ENCODE measurements around the gene LRCH3. TPM values are rescaled to one million over a fixed set of nuclear protein-coding genes. Genes with fewer than 3 reads are reported as not detected.

The LRCH3 gene
- total and polyA plus RNA-seq, 2 of the 13 experiments (the other 11 are each of a cell fraction or from before 2014, with no cell fraction given): 25.5 to 103 TPM

- TF ChIP-seq ZNF335 (CRISPR knock-in tag; IDR thresholded peaks at IDR 0.05): no peak
- TF ChIP-seq ARID3A (IDR thresholded peaks at IDR 0.05; ENCODE audit: low read depth, low read length): no peak
- TF ChIP-seq CTCF (CRISPR knock-in tag; IDR thresholded peaks at IDR 0.05): no peak; the same call in none of the 2 replicates
- TF ChIP-seq GPN1 (CRISPR knock-in tag; IDR thresholded peaks at IDR 0.05; ENCODE audit: borderline replicate concordance): peak; percentile 69; the same call in 1 of the 2 replicates
- TF ChIP-seq TBP (CRISPR knock-in tag; IDR thresholded peaks at IDR 0.05): peak; percentile 60; the same call in 1 of the 2 replicates
- TF ChIP-seq SOX5 (CRISPR knock-in tag; IDR thresholded peaks at IDR 0.05; ENCODE audit: borderline replicate concordance): peak; percentile 27; the same call in 1 of the 2 replicates
- TF ChIP-seq SNAPC5 (CRISPR knock-in tag; IDR thresholded peaks at IDR 0.05; ENCODE audit: borderline replicate concordance): no peak
- peak; percentile 95; the same call in 1 of the 2 replicates for TF ChIP-seq NFKB2 (CRISPR knock-in tag; IDR thresholded peaks at IDR 0.05; ENCODE audit: borderline replicate concordance)
- no peak for TF ChIP-seq ZNF253 (CRISPR knock-in tag; IDR thresholded peaks at IDR 0.05; ENCODE audit: borderline replicate concordance)
- TF ChIP-seq SPEN (CRISPR knock-in tag; IDR thresholded peaks at IDR 0.05; ENCODE audit: low read depth): peak; percentile 78
- TF ChIP-seq SOX13 (IDR thresholded peaks at IDR 0.05): no peak
- peak in 1 of 2 experiments; percentile 35; a peak in 1 of 4 replicates for TF ChIP-seq SOX13 (CRISPR knock-in tag; conservative IDR thresholded peaks at IDR 0.05 in 1 of 2, IDR thresholded peaks at IDR 0.05 in 1 of 2)
- 0 out of 2 replicates have a peak, but pooled peaks have one; percentile 73 for TF ChIP-seq ZNF768 (CRISPR knock-in tag; IDR thresholded peaks at IDR 0.05)
- TF ChIP-seq ZNF607 (CRISPR knock-in tag; IDR thresholded peaks at IDR 0.05; ENCODE audit: borderline replicate concordance): peak; percentile 45; the same call in 1 of the 2 replicates
- TF ChIP-seq ZNF496 (CRISPR knock-in tag; IDR thresholded peaks at IDR 0.05; ENCODE audit: insufficient replicate concordance): no peak
- TF ChIP-seq ZNF703 (CRISPR knock-in tag; IDR thresholded peaks at IDR 0.05; ENCODE audit: borderline replicate concordance): peak; percentile 60; the same call in 1 of the 2 replicates
- peak; percentile 72; the same call in 1 of the 2 replicates for TF ChIP-seq PAWR (CRISPR knock-in tag; IDR thresholded peaks at IDR 0.05; ENCODE audit: borderline replicate concordance)
- no peak for TF ChIP-seq ZNF432 (CRISPR knock-in tag; IDR thresholded peaks at IDR 0.05; ENCODE audit: borderline replicate concordance)
- TF ChIP-seq ZNF550 (CRISPR knock-in tag; IDR thresholded peaks at IDR 0.05; ENCODE audit: borderline replicate concordance): peak; percentile 73; the same call in 1 of the 2 replicates
- TF ChIP-seq SATB2 (CRISPR knock-in tag; IDR thresholded peaks at IDR 0.05): 0 out of 2 replicates have a peak, but pooled peaks have one; percentile 49
- TF ChIP-seq TGIF2 (CRISPR knock-in tag; IDR thresholded peaks at IDR 0.05): peak; percentile 21; the same call in 1 of the 2 replicates
- TF ChIP-seq HMG20A (CRISPR knock-in tag; IDR thresholded peaks at IDR 0.05; ENCODE audit: borderline replicate concordance): no peak
- TF ChIP-seq ZFY (CRISPR knock-in tag; IDR thresholded peaks at IDR 0.05): peak; percentile 95
- TF ChIP-seq KLF12 (CRISPR knock-in tag; IDR thresholded peaks at IDR 0.05; ENCODE audit: borderline replicate concordance): no peak
- TF ChIP-seq TRAFD1 (CRISPR knock-in tag; IDR thresholded peaks at IDR 0.05; ENCODE audit: borderline replicate concordance): no peak
These were observed at the start of gene LRCH3 (continued) for GRCh38 chr3:197791113-197791891.
